Non-pigmented ciliary epithelial cell (primary cell): Measurements from ENCODE around the gene USP30.

ENCODE experiments used
- DNase-seq: peaks from one replicate; pipeline ENCODE4 v3.0.0-alpha.2; 2010; ENCODE audit warnings: low read depth

Gene USP30

DNA sequence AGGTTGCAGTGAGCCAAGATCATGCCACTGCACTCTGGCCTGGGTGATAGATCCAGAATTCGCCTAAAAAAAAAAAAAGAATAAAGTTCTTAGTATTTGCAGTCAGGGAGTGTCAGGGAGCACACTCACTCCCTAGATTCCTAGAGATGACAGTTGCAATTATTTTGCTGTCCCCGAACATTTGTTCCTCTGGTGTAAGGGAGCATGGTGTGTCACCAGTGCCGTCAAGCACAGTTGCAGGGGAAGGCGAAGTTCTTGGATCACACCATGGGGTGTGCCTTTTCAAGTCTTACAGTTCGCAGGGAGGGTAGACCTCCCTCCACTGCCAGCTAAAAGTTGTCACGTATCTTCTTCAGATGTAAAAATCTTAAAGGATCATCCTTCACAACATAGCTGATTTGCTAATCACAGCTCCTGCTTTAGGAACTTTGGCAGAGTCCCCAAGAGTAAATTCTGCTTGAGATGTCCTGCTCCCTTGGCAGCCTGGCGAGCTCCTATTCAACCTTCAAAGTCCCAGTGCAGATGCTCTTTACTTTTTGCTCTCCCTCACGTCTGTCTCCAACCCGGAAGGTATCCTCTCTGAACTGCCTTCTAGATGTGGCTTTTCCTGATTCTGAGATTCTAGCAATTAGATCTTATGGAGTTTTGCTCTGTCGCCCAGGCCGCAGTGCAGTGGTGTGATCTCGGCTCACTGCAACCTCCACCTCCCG lies 75.3 kb downstream of the USP30 start:
- DNase-seq: no peak

DNA sequence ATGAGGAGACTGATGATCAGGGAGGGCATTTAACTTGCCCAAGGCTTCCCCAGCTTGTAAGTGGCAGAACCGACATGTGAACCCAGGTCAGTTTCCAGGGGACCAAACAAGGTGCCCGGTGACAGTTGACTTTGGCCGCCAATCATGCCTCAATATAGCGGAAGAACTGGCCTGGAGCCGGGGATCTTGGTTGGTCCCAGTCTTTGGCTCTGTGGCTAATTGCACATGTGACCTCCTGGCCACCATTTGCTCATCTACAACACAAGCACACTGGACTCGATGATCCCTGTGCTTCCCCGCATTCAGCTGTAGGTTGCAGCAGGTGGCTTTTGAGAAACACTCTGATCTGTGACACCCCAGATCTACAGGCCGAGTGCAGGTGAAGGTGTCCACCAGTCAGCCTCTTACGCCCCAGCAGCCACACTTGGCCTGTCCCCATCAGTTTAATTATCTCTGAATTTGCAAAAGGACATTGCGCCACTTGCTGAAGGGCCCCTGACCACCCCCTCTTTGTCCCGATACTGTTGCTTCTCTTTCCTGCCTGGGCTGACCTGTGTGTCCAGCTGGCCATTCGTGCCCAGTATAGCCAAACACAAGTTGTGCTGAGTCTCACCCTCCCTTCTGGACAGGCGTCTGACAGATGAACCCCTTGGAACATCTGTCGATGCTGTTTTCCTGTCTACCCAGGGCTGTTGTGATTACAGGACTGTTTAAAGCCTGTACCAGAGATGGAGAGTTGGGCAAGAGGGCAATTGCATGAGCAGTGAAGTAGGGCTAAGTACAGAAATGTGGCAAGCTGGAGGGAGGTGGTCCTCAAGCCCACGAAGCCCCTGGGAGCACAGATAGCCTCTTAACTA lies 78.1 kb downstream of the USP30 start:
- DNase-seq: no peak

DNA sequence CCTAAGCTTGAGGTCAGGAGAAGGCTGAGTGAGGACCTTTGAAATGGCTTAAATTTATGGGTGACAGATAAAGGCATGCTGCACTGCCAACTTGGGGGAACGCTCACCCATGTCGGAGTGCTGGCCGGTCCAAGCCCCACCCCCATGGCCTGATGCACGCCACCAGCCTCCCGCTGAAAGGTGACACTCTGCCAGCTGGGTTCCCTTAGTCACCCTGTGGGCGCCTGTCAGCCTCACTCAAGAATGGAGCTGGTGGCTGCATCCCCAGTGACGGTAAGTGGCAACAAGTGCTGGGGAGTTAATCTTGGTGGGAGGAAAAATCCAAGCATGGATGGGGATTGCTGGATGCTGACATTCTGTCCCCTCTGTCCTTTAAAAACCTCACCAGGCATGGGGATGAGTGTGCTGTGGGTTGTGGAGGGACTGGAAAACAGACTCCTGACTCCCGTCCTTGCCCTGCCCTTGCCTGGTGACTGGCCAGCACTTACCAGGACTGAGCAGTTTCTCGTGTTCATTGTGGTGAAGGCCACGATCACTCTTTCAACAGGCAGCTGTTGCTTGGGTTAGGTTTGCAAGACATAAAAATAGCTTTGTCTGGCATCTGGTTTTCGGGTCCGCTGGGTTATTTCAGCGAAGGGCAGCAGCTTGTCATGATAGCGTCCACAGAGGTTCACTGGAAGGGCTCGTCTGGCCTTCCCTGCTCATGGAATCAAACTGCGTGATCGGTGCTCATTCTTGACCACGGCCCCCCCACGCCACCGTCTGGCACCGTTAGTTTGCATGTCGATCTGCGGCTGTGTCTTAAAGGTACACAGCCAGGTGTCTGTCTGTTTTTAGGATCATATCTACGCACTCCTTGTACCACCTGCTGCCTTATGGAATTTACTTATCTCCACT lies 79.0 kb downstream of the USP30 start:
- DNase-seq: no peak

- no peak for DNase-seq
Observed at GRCh38 chr12:109134186-109134917, 82.0 kb downstream of the USP30 start.

DNA sequence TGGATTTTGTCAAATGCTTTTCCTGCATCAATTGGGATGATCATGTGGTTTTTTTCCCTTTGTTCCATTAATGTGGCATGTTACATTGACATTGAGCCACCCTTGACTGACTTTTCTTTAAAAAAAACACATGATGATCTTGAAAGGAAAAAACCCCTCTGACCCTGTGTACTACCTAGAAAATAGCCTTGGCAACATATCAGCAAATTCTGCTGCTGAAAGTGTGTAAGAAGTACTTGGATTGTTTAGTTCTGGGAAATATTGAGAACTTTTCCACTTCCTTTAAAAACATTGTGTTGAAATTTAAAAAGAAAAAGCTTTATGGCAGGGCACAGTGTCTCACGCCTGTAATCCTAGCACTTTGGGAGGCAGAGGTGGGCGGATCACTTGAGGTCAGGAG lies 84.7 kb downstream of the USP30 start:
- DNase-seq: no peak
